DOHH2 (cell line): ENCODE measurements around the gene KIF19.

Experiments
- H3F3A ChIP-seq: fragments of 200-600 bp; sonication (generic), shearing (Covaris generic); 2 replicates; pipeline ENCODE4 v1.6.0; 2016; ENCODE audit warnings: antibody characterized with exemption, mild to moderate bottlenecking; ENCODE audit not compliant: control insufficient read depth, insufficient read depth
- H3K27ac ChIP-seq: fragments of 200-600 bp; sonication (generic); 2 replicates; pipeline ENCODE4 v1.5.1; 2014; ENCODE audit warnings: low read depth, mild to moderate bottlenecking, low read length, moderate library complexity
- H3K27me3 ChIP-seq: fragments of 200-600 bp; sonication (generic); 2 replicates; pipeline ENCODE4 v1.6.1; 2014; ENCODE audit warnings: mild to moderate bottlenecking, low read length, mixed read lengths; ENCODE audit not compliant: control insufficient read depth
- H3K36me3 ChIP-seq: fragments of 200-600 bp; sonication (generic); 2 replicates; pipeline ENCODE4 v1.6.1; 2014; ENCODE audit warnings: mild to moderate bottlenecking, low read length, moderate library complexity, mixed read lengths; ENCODE audit not compliant: control insufficient read depth
- H3K4me1 ChIP-seq: fragments of 200-600 bp; sonication (generic); 2 replicates; pipeline ENCODE4 v1.6.1; 2014; ENCODE audit warnings: mild to moderate bottlenecking, low read length, mixed read lengths; ENCODE audit not compliant: control insufficient read depth
- H3K4me2 ChIP-seq: fragments of 200-600 bp; sonication (generic); 2 replicates; pipeline ENCODE4 v1.6.0; 2014; ENCODE audit warnings: mild to moderate bottlenecking, low read length, moderate library complexity
- H3K4me3 ChIP-seq: fragments of 200-600 bp; sonication (generic); 2 replicates; pipeline ENCODE4 v1.5.1; 2014; ENCODE audit warnings: mild to moderate bottlenecking, low read length, mixed read lengths
- H3K79me2 ChIP-seq: fragments of 200-600 bp; sonication (generic); 2 replicates; pipeline ENCODE4 v1.6.1; 2014; ENCODE audit warnings: mild to moderate bottlenecking, low read length, mixed read lengths; ENCODE audit not compliant: control insufficient read depth
- H3K9me2 ChIP-seq: fragments of 200-600 bp; sonication (generic); replicated peaks from 2 replicates; pipeline ENCODE4 v1.6.1; 2014; ENCODE audit warnings: mild to moderate bottlenecking, low read length, mixed read lengths; ENCODE audit not compliant: control insufficient read depth
- H3K9me3 ChIP-seq: fragments of 200-600 bp; sonication (generic); 2 replicates; pipeline ENCODE4 v1.6.1; 2014; ENCODE audit warnings: antibody characterized with exemption, low read length, mixed read lengths; ENCODE audit not compliant: control insufficient read depth, insufficient read depth
- H4K20me1 ChIP-seq: fragments of 200-600 bp; sonication (generic); 2 replicates; pipeline ENCODE4 v1.6.0; 2014; ENCODE audit warnings: low read depth, mild to moderate bottlenecking, antibody characterized with exemption, low read length, moderate library complexity; ENCODE audit not compliant: control insufficient read depth, insufficient read depth
- EZH2phosphoT487 ChIP-seq: fragments of 200-600 bp; sonication (generic); IDR thresholded peaks from 2 replicates; pipeline ENCODE4 v1.6.1; 2017; ENCODE audit warnings: borderline replicate concordance, mild to moderate bottlenecking, antibody characterized with exemption, low read length, moderate library complexity, mixed read lengths
- TF ChIP-seq, protein P1 (sequence below): fragments of 200-600 bp; sonication (generic); IDR thresholded peaks from one replicate; pipeline ENCODE4 v1.5.1; 2014; ENCODE audit warnings: antibody characterized with exemption, mild to moderate bottlenecking, low read depth, low read length; ENCODE audit not compliant: poor library complexity, severe bottlenecking

Gene KIF19

GRCh38 chr17:74298778-74299177 is 27.2 kb upstream of the KIF19 start:
- Histone ChIP-seq H4K20me1 (no peaks in the 10 kb centered on the region), H3F3A (no peaks in the 10 kb centered on the region), H3K79me2 (no peaks in the 10 kb centered on the region), H3K4me3 (no peak overlapping the region), H3K9me2 (no peaks in the 10 kb centered on the region), H3K36me3 (no peaks in the 10 kb centered on the region), H3K27me3 (peaks cover 4% of the 10 kb centered on the region; the same call in 1 of the 2 replicates), H3K9me3 (no peaks in the 10 kb centered on the region), H3K27ac (no peak overlapping the region), H3K4me1 (no peaks in the 10 kb centered on the region), H3K4me2 (no peak overlapping the region)
- TF ChIP-seq, protein P1, sequence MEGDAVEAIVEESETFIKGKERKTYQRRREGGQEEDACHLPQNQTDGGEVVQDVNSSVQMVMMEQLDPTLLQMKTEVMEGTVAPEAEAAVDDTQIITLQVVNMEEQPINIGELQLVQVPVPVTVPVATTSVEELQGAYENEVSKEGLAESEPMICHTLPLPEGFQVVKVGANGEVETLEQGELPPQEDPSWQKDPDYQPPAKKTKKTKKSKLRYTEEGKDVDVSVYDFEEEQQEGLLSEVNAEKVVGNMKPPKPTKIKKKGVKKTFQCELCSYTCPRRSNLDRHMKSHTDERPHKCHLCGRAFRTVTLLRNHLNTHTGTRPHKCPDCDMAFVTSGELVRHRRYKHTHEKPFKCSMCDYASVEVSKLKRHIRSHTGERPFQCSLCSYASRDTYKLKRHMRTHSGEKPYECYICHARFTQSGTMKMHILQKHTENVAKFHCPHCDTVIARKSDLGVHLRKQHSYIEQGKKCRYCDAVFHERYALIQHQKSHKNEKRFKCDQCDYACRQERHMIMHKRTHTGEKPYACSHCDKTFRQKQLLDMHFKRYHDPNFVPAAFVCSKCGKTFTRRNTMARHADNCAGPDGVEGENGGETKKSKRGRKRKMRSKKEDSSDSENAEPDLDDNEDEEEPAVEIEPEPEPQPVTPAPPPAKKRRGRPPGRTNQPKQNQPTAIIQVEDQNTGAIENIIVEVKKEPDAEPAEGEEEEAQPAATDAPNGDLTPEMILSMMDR, result no peak
- TF ChIP-seq EZH2phosphoT487, result no peak

DNA sequence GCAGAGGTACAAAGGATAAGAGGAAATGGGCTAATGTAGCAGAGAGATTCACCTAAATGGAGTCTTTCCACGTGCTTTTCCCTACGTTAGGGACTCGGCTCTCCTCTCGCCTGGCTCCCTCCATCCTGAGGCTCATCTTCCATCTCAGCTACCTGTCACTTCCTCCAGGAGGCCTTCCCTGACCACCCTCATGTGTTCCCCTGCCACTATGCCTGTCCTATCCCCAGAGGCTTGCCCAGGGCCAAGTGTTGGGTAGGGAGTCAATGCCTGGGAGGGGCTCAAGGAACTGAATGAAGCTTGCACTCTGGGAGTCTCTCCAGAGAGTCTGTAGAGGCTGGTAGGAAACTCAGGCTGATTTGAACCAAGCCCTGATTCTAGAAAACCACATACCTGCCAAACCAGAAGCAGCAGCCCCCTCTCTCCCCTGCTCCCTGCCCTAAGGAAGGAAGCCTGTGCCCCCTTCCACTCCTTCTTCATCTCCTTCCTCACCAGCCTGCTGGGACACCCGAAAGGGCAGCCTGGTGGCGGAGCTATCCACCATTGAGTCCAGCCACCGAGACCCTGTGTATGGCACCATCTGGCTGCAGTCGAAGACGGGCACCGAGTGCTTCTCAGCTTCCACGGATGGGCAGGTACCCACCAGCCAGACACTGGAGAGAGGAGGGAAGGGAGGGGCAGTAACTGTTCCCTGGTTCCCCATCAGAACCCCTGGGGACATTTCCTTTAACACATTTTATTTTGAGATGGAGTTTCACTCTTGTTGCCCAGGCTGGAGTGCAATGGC is 26.6 kb upstream of the KIF19 start:
- H3K4me3 ChIP-seq, result no peak overlapping the region
- H3K27ac ChIP-seq, result no peak overlapping the region
- no peaks in the 10 kb centered on the region for H4K20me1 ChIP-seq
- TF ChIP-seq, protein P1, result no peak
- TF ChIP-seq EZH2phosphoT487, result no peak
- H3K9me2 ChIP-seq, result no peaks in the 10 kb centered on the region
- H3K9me3 ChIP-seq, result no peaks in the 10 kb centered on the region
- H3K79me2 ChIP-seq, result no peaks in the 10 kb centered on the region
- H3K4me1 ChIP-seq, result no peaks in the 10 kb centered on the region
- H3K27me3 ChIP-seq, result peaks cover 4% of the 10 kb centered on the region; the same call in 1 of the 2 replicates
- no peak overlapping the region for H3K4me2 ChIP-seq
- no peaks in the 10 kb centered on the region for H3F3A ChIP-seq
- H3K36me3 ChIP-seq, result no peaks in the 10 kb centered on the region

GRCh38 chr17:74303305-74303704 is 22.7 kb upstream of the KIF19 start:
- no peaks in the 10 kb centered on the region for H3F3A ChIP-seq
- no peak overlapping the region for H3K27ac ChIP-seq
- H3K36me3 ChIP-seq, result no peaks in the 10 kb centered on the region
- H3K9me2 ChIP-seq, result no peaks in the 10 kb centered on the region
- no peak overlapping the region for H3K4me2 ChIP-seq
- H3K4me3 ChIP-seq, result no peak overlapping the region
- TF ChIP-seq, protein P1, result no peak
- TF ChIP-seq EZH2phosphoT487, result no peak
- H3K79me2 ChIP-seq, result no peaks in the 10 kb centered on the region
- no peaks in the 10 kb centered on the region for H3K9me3 ChIP-seq
- H3K27me3 ChIP-seq, result no peaks in the 10 kb centered on the region
- H3K4me1 ChIP-seq, result no peaks in the 10 kb centered on the region
- no peaks in the 10 kb centered on the region for H4K20me1 ChIP-seq
